Measurements from ENCODE around the gene DCUN1D5. TPM values are rescaled to one million over a fixed set of nuclear protein-coding genes. Genes with fewer than 3 reads are reported as not detected.

DCUN1D5 gene
- total and polyA plus RNA-seq, 2 donors (not counting 1 experiment from before 2014, with no cell fraction given): 45.7 TPM

GRCh38 chr11:103069367-103069766 is 22.6 kb downstream of the DCUN1D5 start:
- no peaks in the 10 kb centered on the region for H4K20me1 ChIP-seq (ENCODE audit: control insufficient read depth, extremely low read depth, insufficient read depth, low read length)
- H3K36me3 ChIP-seq (ENCODE audit: control insufficient read depth, insufficient read depth, low read length): no peaks in the 10 kb centered on the region
- no peak for DNase-seq (ENCODE audit: low read depth in 2 of 2)
- H2AFZ ChIP-seq (ENCODE audit: low read length): no peak overlapping the region
- H3K27ac ChIP-seq (ENCODE audit: insufficient read depth, low read length): no peak overlapping the region
- H3K9me3 ChIP-seq (ENCODE audit: control insufficient read depth, insufficient read depth, low read depth, low read length): no peaks in the 10 kb centered on the region
- TF ChIP-seq CTCF (conservative IDR thresholded peaks at IDR 0.05 in 1 of 2, IDR thresholded peaks at IDR 0.05 in 1 of 2; ENCODE audit: low read depth in 1 of 2, low read length in 2 of 2) (no peak), EZH2 (IDR thresholded peaks at IDR 0.05; ENCODE audit: low read length, missing control alignments) (no peak)
- no peaks in the 10 kb centered on the region for H3K4me1 ChIP-seq (ENCODE audit: control insufficient read depth, extremely low read depth, insufficient read depth, low read length)
- no peak overlapping the region for H3K4me2 ChIP-seq (ENCODE audit: extremely low read depth, insufficient read depth, low read length)
- H3K27me3 ChIP-seq (ENCODE audit: control insufficient read depth, insufficient read depth, low read length): no peaks in the 10 kb centered on the region
- no peak overlapping the region for H3K9ac ChIP-seq (ENCODE audit: insufficient read depth, low read length)
- H3K79me2 ChIP-seq (ENCODE audit: control insufficient read depth, insufficient read depth, low read length): peaks cover 15% of the 10 kb centered on the region
- no peak overlapping the region for H3K4me3 ChIP-seq (replicated peaks in 1 of 4; ENCODE audit: control extremely low read depth in 1 of 4, insufficient read depth in 1 of 4, low read depth in 3 of 4, low read length in 4 of 4)

DNA sequence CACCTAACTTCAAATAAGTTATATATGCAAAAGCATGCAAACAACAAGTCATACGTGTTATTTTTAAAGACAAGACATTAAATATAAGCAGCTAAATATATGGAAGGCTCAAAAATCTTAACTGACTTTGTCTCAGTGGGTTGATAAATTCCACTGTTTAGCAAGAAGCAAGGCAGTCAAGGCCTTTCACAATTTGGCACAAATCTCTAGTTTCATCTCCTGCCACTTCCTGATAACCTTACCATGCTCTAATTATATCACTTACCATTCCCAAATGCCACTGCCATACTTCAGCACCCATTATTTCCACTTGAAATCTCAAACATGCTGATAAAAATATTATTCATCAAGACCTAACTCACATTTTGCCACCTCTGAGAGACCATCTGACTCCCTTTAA is 24.8 kb downstream of the DCUN1D5 start:
- Histone ChIP-seq H3K36me3 (ENCODE audit: control insufficient read depth, insufficient read depth, low read length) (no peaks in the 10 kb centered on the region), H3K79me2 (ENCODE audit: control insufficient read depth, insufficient read depth, low read length) (peaks cover 15% of the 10 kb centered on the region), H3K4me1 (ENCODE audit: control insufficient read depth, extremely low read depth, insufficient read depth, low read length) (no peaks in the 10 kb centered on the region), H3K27ac (ENCODE audit: insufficient read depth, low read length) (no peak overlapping the region), H3K27me3 (ENCODE audit: control insufficient read depth, insufficient read depth, low read length) (no peaks in the 10 kb centered on the region), H3K9ac (ENCODE audit: insufficient read depth, low read length) (no peak overlapping the region), H3K4me3 (replicated peaks in 1 of 4; ENCODE audit: control extremely low read depth in 1 of 4, insufficient read depth in 1 of 4, low read depth in 3 of 4, low read length in 4 of 4) (no peak overlapping the region), H4K20me1 (ENCODE audit: control insufficient read depth, extremely low read depth, insufficient read depth, low read length) (no peaks in the 10 kb centered on the region), H2AFZ (ENCODE audit: low read length) (no peak overlapping the region), H3K4me2 (ENCODE audit: extremely low read depth, insufficient read depth, low read length) (no peak overlapping the region), H3K9me3 (ENCODE audit: control insufficient read depth, insufficient read depth, low read depth, low read length) (no peaks in the 10 kb centered on the region)
- DNase-seq (ENCODE audit: low read depth in 2 of 2): no peak
- TF ChIP-seq CTCF (conservative IDR thresholded peaks at IDR 0.05 in 1 of 2, IDR thresholded peaks at IDR 0.05 in 1 of 2; ENCODE audit: low read depth in 1 of 2, low read length in 2 of 2) (no peak), EZH2 (IDR thresholded peaks at IDR 0.05; ENCODE audit: low read length, missing control alignments) (no peak)

GRCh38 chr11:103061656-103062055 is 30.3 kb downstream of the DCUN1D5 start:
- H3K27ac ChIP-seq (ENCODE audit: insufficient read depth, low read length): no peak overlapping the region
- no peaks in the 10 kb centered on the region for H3K4me1 ChIP-seq (ENCODE audit: control insufficient read depth, extremely low read depth, insufficient read depth, low read length)
- H3K79me2 ChIP-seq (ENCODE audit: control insufficient read depth, insufficient read depth, low read length): no peaks in the 10 kb centered on the region
- TF ChIP-seq CTCF (conservative IDR thresholded peaks at IDR 0.05 in 1 of 2, IDR thresholded peaks at IDR 0.05 in 1 of 2; ENCODE audit: low read depth in 1 of 2, low read length in 2 of 2): no peak
- no peak for TF ChIP-seq EZH2 (IDR thresholded peaks at IDR 0.05; ENCODE audit: low read length, missing control alignments)
- H3K9ac ChIP-seq (ENCODE audit: insufficient read depth, low read length): no peak overlapping the region
- no peak for DNase-seq (ENCODE audit: low read depth in 2 of 2)
- no peak overlapping the region for H3K4me3 ChIP-seq (replicated peaks in 1 of 4; ENCODE audit: control extremely low read depth in 1 of 4, insufficient read depth in 1 of 4, low read depth in 3 of 4, low read length in 4 of 4)
- H3K4me2 ChIP-seq (ENCODE audit: extremely low read depth, insufficient read depth, low read length): no peak overlapping the region
- H3K27me3 ChIP-seq (ENCODE audit: control insufficient read depth, insufficient read depth, low read length): no peaks in the 10 kb centered on the region
- H3K9me3 ChIP-seq (ENCODE audit: control insufficient read depth, insufficient read depth, low read depth, low read length): no peaks in the 10 kb centered on the region
- no peaks in the 10 kb centered on the region for H3K36me3 ChIP-seq (ENCODE audit: control insufficient read depth, insufficient read depth, low read length)
- no peak overlapping the region for H2AFZ ChIP-seq (ENCODE audit: low read length)
- no peaks in the 10 kb centered on the region for H4K20me1 ChIP-seq (ENCODE audit: control insufficient read depth, extremely low read depth, insufficient read depth, low read length)

Data from fibroblast of lung (primary cell).